Endothelial cell of umbilical vein (primary cell): ENCODE results near the gene CPVL. TPM values are rescaled to one million over a fixed set of nuclear protein-coding genes. Genes with fewer than 3 reads are reported as not detected.

ENCODE experiments used
- BruUV-seq: library from RNA; stranded (reverse); fragments of 400-500 nt; replicated peaks from 2 replicates; lab custom pipeline; 2021; lab: Mats Ljungman, UMichigan
- CTCF ChIA-PET: fragments of 300-600, 350-600 bp; sonication (Branson Sonifier 250); formaldehyde crosslinking; loops from one replicate; lab custom pipeline; 2021; ENCODE audit warnings: antibody characterized with exemption, inconsistent platforms; lab: Charles Lee
- POLR2A ChIA-PET: fragments of 300-600, 350-600 bp; sonication (Branson Sonifier 250); formaldehyde crosslinking; loops from one replicate; lab custom pipeline; 2021; ENCODE audit warnings: antibody characterized with exemption, inconsistent platforms; lab: Charles Lee
- DNase-seq: peaks from one replicate; pipeline ENCODE4 v3.0.0-alpha.2; 2011; ENCODE audit warnings: low read depth, low spot score
- FAIRE-seq: peaks from 2 replicates; lab custom pipeline; 2011; peaks lifted over from hg19 to GRCh38; lab: Jason Lieb, UNC
- H2AFZ ChIP-seq: 2 replicates; pipeline ENCODE4 v1.6.0; 2012; ENCODE audit warnings: low read depth, low read length, control low read depth, inconsistent platforms
- H3K27ac ChIP-seq: 2 replicates; pipeline ENCODE4 v1.5.1; 2011; ENCODE audit warnings: low read depth, mild to moderate bottlenecking, control low read depth, low read length, moderate library complexity; ENCODE audit not compliant: insufficient read depth
- H3K27me3 ChIP-seq, 2 experiments: 2 replicates each; pipeline versions ENCODE4 v1.6.0 to v1.6.1; 2011; ENCODE audit warnings: low read length in 2 of 2, mixed read lengths in 1 of 2; ENCODE audit not compliant: control insufficient read depth in 2 of 2, insufficient read depth in 2 of 2
- H3K36me3 ChIP-seq, 2 experiments: 2 replicates in 1 of 2; 3 replicates in 1 of 2; pipeline ENCODE4 v1.5.1; 2011; ENCODE audit warnings: low read length in 2 of 2, mild to moderate bottlenecking in 1 of 2, moderate library complexity in 1 of 2; ENCODE audit not compliant: control insufficient read depth in 2 of 2, insufficient read depth in 2 of 2; ENCODE audit errors: extremely low read depth in 1 of 2
- H3K4me1 ChIP-seq: 3 replicates; pipeline ENCODE4 v1.5.1; 2011; ENCODE audit warnings: mild to moderate bottlenecking, low read length; ENCODE audit not compliant: control insufficient read depth, insufficient read depth; ENCODE audit errors: extremely low read depth
- H3K4me2 ChIP-seq: 2 replicates; pipeline ENCODE4 v1.6.1; 2011; ENCODE audit warnings: low read length, control low read depth, mixed read lengths; ENCODE audit not compliant: insufficient read depth
- H3K4me3 ChIP-seq, 3 experiments: fragments of 200-600 bp in 1 of 3; sonication (generic), shearing (Covaris generic) in 1 of 3; replicated peaks in 1 of 3; 2 replicates each; pipeline ENCODE4 v1.5.1; 2011 to 2016; ENCODE audit warnings: control low read depth in 3 of 3, low read length in 3 of 3, mild to moderate bottlenecking in 2 of 3, inconsistent platforms in 1 of 3, low read depth in 1 of 3, moderate library complexity in 1 of 3; ENCODE audit not compliant: insufficient read depth in 1 of 3
- H3K79me2 ChIP-seq: 2 replicates; pipeline ENCODE4 v1.6.0; 2012; ENCODE audit warnings: low read length, inconsistent platforms; ENCODE audit not compliant: control insufficient read depth, insufficient read depth
- H3K9ac ChIP-seq: replicated peaks from 2 replicates; pipeline ENCODE3; 2011; ENCODE audit warnings: low read length, control low read depth; ENCODE audit not compliant: insufficient read depth; ENCODE audit errors: extremely low read depth
- H3K9me1 ChIP-seq: replicated peaks from 3 replicates; pipeline ENCODE4 v1.6.0; 2011; ENCODE audit warnings: mild to moderate bottlenecking, low read length; ENCODE audit not compliant: control insufficient read depth, insufficient read depth; ENCODE audit errors: extremely low read depth
- H3K9me3 ChIP-seq: replicated peaks from 2 replicates; pipeline ENCODE4 v1.5.1; 2012; ENCODE audit warnings: low read length, inconsistent platforms; ENCODE audit not compliant: control insufficient read depth, insufficient read depth
- H4K20me1 ChIP-seq: replicated peaks from 2 replicates; pipeline ENCODE3; 2011; ENCODE audit warnings: mild to moderate bottlenecking, low read length; ENCODE audit not compliant: control insufficient read depth, insufficient read depth; ENCODE audit errors: extremely low read depth
- CTCF ChIP-seq, 2 donors: IDR thresholded peaks; 1 replicate in 1 of 2; 2 replicates in 1 of 2; pipeline ENCODE4 v1.5.1; 2011; ENCODE audit warnings: low read length in 2 of 2, mild to moderate bottlenecking in 2 of 2, moderate library complexity in 2 of 2, control low read depth in 1 of 2, inconsistent platforms in 1 of 2, low read depth in 1 of 2; ENCODE audit not compliant: insufficient read depth in 1 of 2; ENCODE audit errors: extremely low read depth in 1 of 2
- EZH2 ChIP-seq: IDR thresholded peaks from 2 replicates; pipeline ENCODE4 v1.6.1; 2012; ENCODE audit warnings: borderline replicate concordance, low read depth, mild to moderate bottlenecking, moderate library complexity, low read length, inconsistent platforms; ENCODE audit not compliant: severe bottlenecking
- FOS ChIP-seq: IDR thresholded peaks from 2 replicates; pipeline ENCODE4 v1.6.1; 2011; ENCODE audit warnings: mild to moderate bottlenecking, low read length, moderate library complexity, borderline replicate concordance; ENCODE audit not compliant: insufficient read depth
- GATA2 ChIP-seq: IDR thresholded peaks from 2 replicates; pipeline ENCODE4 v1.7.0; 2011; ENCODE audit warnings: low read depth, mild to moderate bottlenecking, moderate library complexity, mixed read lengths, low read length; ENCODE audit not compliant: insufficient read length, insufficient read depth
- JUN ChIP-seq: IDR thresholded peaks from 2 replicates; pipeline ENCODE4 v1.6.1; 2011; ENCODE audit warnings: borderline replicate concordance, low read depth; ENCODE audit not compliant: insufficient read length, insufficient read depth
- MYC ChIP-seq: IDR thresholded peaks from one replicate; pipeline ENCODE4 v1.6.1; 2011; ENCODE audit warnings: mild to moderate bottlenecking, low read depth, low read length
- POLR2A ChIP-seq: IDR thresholded peaks from 2 replicates; pipeline ENCODE4 v1.6.1; 2012; ENCODE audit warnings: low read depth, mild to moderate bottlenecking, control low read depth, low read length
- POLR2AphosphoS5 ChIP-seq: IDR thresholded peaks from 2 replicates; pipeline ENCODE4 v1.6.1; 2012; ENCODE audit warnings: low read depth, mild to moderate bottlenecking, control low read depth, low read length, moderate library complexity; ENCODE audit not compliant: insufficient read depth
- dilution Hi-C: fragments of 300-500 bp; cut with MboI; formaldehyde crosslinking; loops from one replicate; pipeline ENCODE4 v1.15.0; 2019; ENCODE audit warnings: low sequenced_read_pairs; ENCODE audit not compliant: extremely low pct_ligation_motif_present
- intact Hi-C: fragments of 100-400 bp; cut with micrococcal nuclease; formaldehyde crosslinking; loops from one replicate; pipeline ENCODE4 v1.10.0; 2022
- polyA plus RNA-seq, 4 experiments: library from polyadenylated mRNA; depleted of rRNA in 3 of 4; stranded (reverse) in 3 of 4; unstranded in 1 of 4; fragments of >200 nt; gene quantifications; 2 replicates each; pipeline versions ENCODE4 v1.2.1 to v1.2.3, GENCODE V29; 2011 to 2012; ENCODE audit warnings: missing spikeins in 1 of 4
- total RNA-seq: library from RNA; stranded (reverse); gene quantifications from 2 replicates; pipeline ENCODE4 v1.2.3, GENCODE V29; 2021
- TF ChIP-seq, protein P1 (sequence below): IDR thresholded peaks from 2 replicates; pipeline ENCODE4 v1.6.1; 2011; ENCODE audit not compliant: insufficient read depth, insufficient read length

Gene CPVL
- total and polyA plus RNA-seq, 2 donors (not counting 3 experiments of a cell fraction or from before 2014, with no cell fraction given): 0.14 TPM; not detected in 1

DNA sequence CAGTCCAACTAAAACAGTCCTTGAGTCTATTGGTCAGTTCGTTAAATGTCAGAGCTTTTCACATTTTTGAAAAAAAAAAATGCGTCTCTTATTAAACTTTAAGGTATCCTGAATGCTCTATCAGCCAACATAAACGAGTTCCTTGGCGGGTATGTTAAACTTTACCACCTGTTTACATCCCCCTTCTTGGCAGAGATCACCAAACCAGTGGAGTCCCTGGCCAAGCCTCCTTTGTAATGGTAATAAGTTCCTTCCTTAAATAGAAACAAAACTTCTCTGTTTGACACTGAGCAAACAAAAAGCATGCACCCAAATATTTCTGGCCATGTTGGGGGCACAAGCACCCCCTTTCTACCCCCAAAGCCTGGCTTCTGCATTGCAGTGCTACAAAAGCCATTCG is 191.4 kb downstream of the CPVL start:
- no peak for FAIRE-seq
- CTCF ChIA-PET: interaction anchor here (4.4 to 16.1 kb wide), 2 partner anchors 32 to 152 kb away, joined by 101 to 518 read pairs; no protein-coding TSS in a partner anchor
- POLR2A ChIA-PET: no interaction called here
- intact Hi-C loops: no loop called here
- H3K27me3 ChIP-seq: peaks cover 18 to 26% of the 10 kb centered on the region in 2 experiments
- no peak for TF ChIP-seq FOS
- TF ChIP-seq, protein P1, sequence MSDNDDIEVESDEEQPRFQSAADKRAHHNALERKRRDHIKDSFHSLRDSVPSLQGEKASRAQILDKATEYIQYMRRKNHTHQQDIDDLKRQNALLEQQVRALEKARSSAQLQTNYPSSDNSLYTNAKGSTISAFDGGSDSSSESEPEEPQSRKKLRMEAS: no peak
- no peak for TF ChIP-seq JUN
- TF ChIP-seq POLR2A: no peak
- TF ChIP-seq EZH2: no peak
- no peak for TF ChIP-seq POLR2AphosphoS5
- TF ChIP-seq MYC: no peak
- no peak for TF ChIP-seq GATA2
- TF ChIP-seq CTCF (IDR thresholded peaks at IDR 0.05; ENCODE audit: extremely low read depth in 1 of 2, insufficient read depth in 1 of 2, low read depth in 1 of 2, low read length in 2 of 2): no peak
- no peak overlapping the region for H3K9ac ChIP-seq
- no peaks in the 10 kb centered on the region for H4K20me1 ChIP-seq
- dilution Hi-C loops: no loop called here
- H3K4me1 ChIP-seq: peaks cover 11% of the 10 kb centered on the region
- no peaks in the 10 kb centered on the region for H3K9me3 ChIP-seq
- DNase-seq: no peak
- H3K9me1 ChIP-seq: no peaks in the 10 kb centered on the region
- H3K27ac ChIP-seq: no peak overlapping the region
- H3K36me3 ChIP-seq: no peaks in the 10 kb centered on the region
- no TSS peak for BruUV-seq
- H3K4me2 ChIP-seq: no peak overlapping the region
- no peak overlapping the region for H3K4me3 ChIP-seq
- H2AFZ ChIP-seq: no peak overlapping the region
- H3K79me2 ChIP-seq: no peaks in the 10 kb centered on the region
